Natural killer cell (primary cell): Measurements from ENCODE around the gene TRIM54. TPM values are rescaled to one million over a fixed set of nuclear protein-coding genes. Genes with fewer than 3 reads are reported as not detected.
A peak's percentile ranks its signal among the peaks of the same experiment; 100 is the strongest.
"Not testable (repeated sequence)": the region's sequence is repeated elsewhere in the genome, so short reads cannot be mapped to it uniquely, and the experiment has no call there.

ENCODE experiments used
- ATAC-seq, 3 donors: fragments of 150-1000 bp in 2 of 3; fragments of 200-7000 bp in 1 of 3; cut with Tn5 transposase; 1 replicate in 1 of 3; 2 replicates in 2 of 3; pipeline ENCODE4 v1.10.0; 2021; ENCODE audit warnings: mild to moderate bottlenecking in 2 of 3, moderate library complexity in 2 of 3
- DNase-seq, 2 donors: peaks; one replicate each; pipeline versions ENCODE4 v3.0.0 to v3.0.0-alpha.2; 2013 to 2021; ENCODE audit warnings: mixed read lengths in 1 of 2
- H3K27ac ChIP-seq: one replicate; pipeline ENCODE4 v1.5.1; 2013; ENCODE audit warnings: mild to moderate bottlenecking, low read length
- H3K27me3 ChIP-seq: one replicate; pipeline ENCODE4 v1.6.1; 2013; ENCODE audit warnings: low read length; ENCODE audit not compliant: control insufficient read depth, insufficient read depth
- H3K36me3 ChIP-seq: one replicate; pipeline ENCODE4 v1.6.1; 2013; ENCODE audit warnings: low read length; ENCODE audit not compliant: control insufficient read depth, insufficient read depth
- H3K4me1 ChIP-seq: one replicate; pipeline ENCODE4 v1.6.1; 2013; ENCODE audit warnings: low read length; ENCODE audit not compliant: control insufficient read depth, insufficient read depth
- H3K4me3 ChIP-seq: one replicate; pipeline ENCODE4 v1.5.1; 2013; ENCODE audit warnings: low read length
- H3K9me3 ChIP-seq: one replicate; pipeline ENCODE4 v1.6.1; 2013; ENCODE audit warnings: low read length; ENCODE audit not compliant: control insufficient read depth, insufficient read depth
- H3K27ac Mint-ChIP-seq, 2 donors: one replicate each; pipeline ENCODE4 v1.8.0; 2022; ENCODE audit warnings: mild to moderate bottlenecking in 2 of 2, mixed read lengths in 2 of 2, moderate library complexity in 1 of 2
- H3K27me3 Mint-ChIP-seq, 2 donors: one replicate each; pipeline ENCODE4 v1.8.0; 2022; ENCODE audit warnings: low read depth in 2 of 2, mixed read lengths in 2 of 2
- H3K36me3 Mint-ChIP-seq: one replicate; pipeline ENCODE4 v1.8.0; 2022; ENCODE audit warnings: mixed read lengths
- H3K4me1 Mint-ChIP-seq, 2 donors: one replicate each; pipeline ENCODE4 v1.8.0; 2022; ENCODE audit warnings: mixed read lengths in 2 of 2
- H3K4me3 Mint-ChIP-seq: one replicate; pipeline ENCODE4 v1.8.0; 2022; ENCODE audit warnings: mild to moderate bottlenecking, moderate library complexity, mixed read lengths
- H3K9me3 Mint-ChIP-seq, 2 donors: one replicate each; pipeline ENCODE4 v1.8.0; 2022; ENCODE audit warnings: mixed read lengths in 2 of 2
- CTCF ChIP-seq: fragments of 200-600 bp; IDR thresholded peaks from one replicate; pipeline ENCODE4 v1.8.0; 2022; ENCODE audit warnings: antibody characterized with exemption
- WGBS: methylation state at CpG from one replicate; pipeline ENCODE4 v1.1.7; 2013; ENCODE audit warnings: missing lambda C conversion rate; ENCODE audit not compliant: insufficient coverage; 5-methylcytosine and 5-hydroxymethylcytosine counted together
- intact Hi-C: fragments of 100-400 bp; cut with micrococcal nuclease; formaldehyde crosslinking; loops from one replicate; pipeline ENCODE4 v1.14.2; 2022
- total RNA-seq, 4 donors: library from RNA; stranded (reverse); fragments of 120-200 nt in 1 of 4; gene quantifications; one replicate each; pipeline versions ENCODE4 v1.2.3 to v1.2.4, GENCODE V29; 2013 to 2022

Gene TRIM54
- total RNA-seq, 3 donors from 2014 or later (not counting 1 experiment from before 2014, with no cell fraction given) = 0.18 to 0.21 TPM; not detected in 1

GRCh38 chr2:27316655-27317412 is 34.6 kb downstream of the TRIM54 start:
- H3K4me3 ChIP-seq = no peak overlapping the region
- 93% methylated on average over 12 of the region's 12 CpGs for WGBS
- no peak overlapping the region for H3K27ac Mint-ChIP-seq
- H3K4me1 Mint-ChIP-seq = peaks cover 6 to 11% of the 10 kb centered on the region in 2 donors
- DNase-seq (no peak), ATAC-seq (no peak)
- TF ChIP-seq CTCF = no peak
- H3K36me3 ChIP-seq = no peaks in the 10 kb centered on the region
- H3K27me3 Mint-ChIP-seq = no peaks in the 10 kb centered on the region
- intact Hi-C loops = no loop called here
- no peak overlapping the region for H3K27ac ChIP-seq
- H3K9me3 ChIP-seq = no peaks in the 10 kb centered on the region
- no peaks in the 10 kb centered on the region for H3K36me3 Mint-ChIP-seq
- no peak overlapping the region for H3K4me3 Mint-ChIP-seq
- no peaks in the 10 kb centered on the region for H3K27me3 ChIP-seq
- no peaks in the 10 kb centered on the region for H3K4me1 ChIP-seq
- no peaks in the 10 kb centered on the region for H3K9me3 Mint-ChIP-seq

GRCh38 chr2:27319839-27320238 is 37.6 kb downstream of the TRIM54 start:
- H3K27me3 ChIP-seq, H3K4me3 ChIP-seq, H3K27me3 Mint-ChIP-seq, H3K36me3 ChIP-seq, ATAC-seq, H3K27ac Mint-ChIP-seq, H3K36me3 Mint-ChIP-seq, H3K4me3 Mint-ChIP-seq, H3K27ac ChIP-seq, H3K9me3 ChIP-seq, H3K9me3 Mint-ChIP-seq, intact Hi-C loops, DNase-seq: not testable (repeated sequence)
- H3K4me1 ChIP-seq = peaks cover 18% of the 10 kb centered on the region
- 98% methylated on average over 15 of the region's 15 CpGs for WGBS
- peaks cover 21 to 23% of the 10 kb centered on the region in 2 donors for H3K4me1 Mint-ChIP-seq

- peak overlapping the region; percentile 98 to 99 for H3K27ac Mint-ChIP-seq
- Histone ChIP-seq H3K27ac (no peak overlapping the region), H3K4me3 (no peak overlapping the region), H3K36me3 (peaks cover 1% of the 10 kb centered on the region), H3K4me1 (peaks cover 18% of the 10 kb centered on the region), H3K9me3 (no peaks in the 10 kb centered on the region), H3K27me3 (no peaks in the 10 kb centered on the region)
- H3K27me3 Mint-ChIP-seq = no peaks in the 10 kb centered on the region
- no peaks in the 10 kb centered on the region for H3K9me3 Mint-ChIP-seq
- 88% methylated on average over 8 of the region's 8 CpGs for WGBS
- DNase-seq = no peak
- ATAC-seq = no peak
- intact Hi-C loops = no loop called here
- no peak for TF ChIP-seq CTCF
- no peaks in the 10 kb centered on the region for H3K36me3 Mint-ChIP-seq
- peak overlapping the region; percentile 17 for H3K4me3 Mint-ChIP-seq
- H3K4me1 Mint-ChIP-seq = peaks cover 18 to 23% of the 10 kb centered on the region in 2 donors
These were observed 38.8 kb downstream of the TRIM54 start for GRCh38 chr2:27320958-27321543.

- no peaks in the 10 kb centered on the region for H3K9me3 Mint-ChIP-seq
- DNase-seq (peak in 1 of 2 donors; percentile 29), ATAC-seq (peak; percentile 17 to 22 (median 22))
- TF ChIP-seq CTCF = no peak
- intact Hi-C loops = no loop called here
- H3K27ac Mint-ChIP-seq = peak overlapping the region; percentile 98 to 99
- 1% methylated on average over 10 of the region's 10 CpGs for WGBS
- no peaks in the 10 kb centered on the region for H3K27me3 ChIP-seq
- peak overlapping the region; percentile 99 for H3K4me3 Mint-ChIP-seq
- H3K9me3 ChIP-seq = no peaks in the 10 kb centered on the region
- peaks cover 18 to 23% of the 10 kb centered on the region in 2 donors for H3K4me1 Mint-ChIP-seq
- no peaks in the 10 kb centered on the region for H3K27me3 Mint-ChIP-seq
- H3K4me3 ChIP-seq = peak overlapping the region; percentile 79
- peaks cover 13% of the 10 kb centered on the region for H3K36me3 ChIP-seq
- H3K27ac ChIP-seq = peak overlapping the region; percentile 88
- H3K36me3 Mint-ChIP-seq = peaks cover 7% of the 10 kb centered on the region
- H3K4me1 ChIP-seq = peaks cover 18% of the 10 kb centered on the region
These were observed 40.1 kb downstream of the TRIM54 start for GRCh38 chr2:27322301-27322765.
